H9 (cell line): ENCODE measurements around the gene FAM161B. TPM values are rescaled to one million over a fixed set of nuclear protein-coding genes. Genes with fewer than 3 reads are reported as not detected.

Experiments
- DNase-seq: peaks from one replicate; pipeline ENCODE4 v3.0.0-alpha.2; 2017
- H2AFZ ChIP-seq: one replicate; pipeline ENCODE4 v1.6.1; 2013; ENCODE audit warnings: mild to moderate bottlenecking, low read length, control low read depth, moderate library complexity
- H2AK5ac ChIP-seq: 2 replicates; pipeline ENCODE4 v1.6.1; 2013; ENCODE audit warnings: low read length, control low read depth, mixed read lengths; ENCODE audit not compliant: insufficient read length
- H2BK120ac ChIP-seq: one replicate; pipeline ENCODE4 v1.6.1; 2013; ENCODE audit warnings: low read depth, mild to moderate bottlenecking, low read length, control low read depth, inconsistent platforms; ENCODE audit not compliant: poor library complexity, severe bottlenecking
- H2BK12ac ChIP-seq: 2 replicates; pipeline ENCODE4 v1.6.1; 2013; ENCODE audit warnings: low read length, control low read depth, mixed read lengths, low read depth; ENCODE audit not compliant: insufficient read length
- H2BK15ac ChIP-seq: 2 replicates; pipeline ENCODE4 v1.6.1; 2013; ENCODE audit warnings: low read depth, low read length, control low read depth
- H2BK20ac ChIP-seq: one replicate; pipeline ENCODE4 v1.6.1; 2013; ENCODE audit warnings: low read depth, mild to moderate bottlenecking, low read length, control low read depth, inconsistent platforms; ENCODE audit not compliant: poor library complexity, severe bottlenecking
- H2BK5ac ChIP-seq: 2 replicates; pipeline ENCODE4 v1.6.1; 2013; ENCODE audit warnings: low read length, control low read depth, mixed read lengths; ENCODE audit not compliant: insufficient read length
- H3K14ac ChIP-seq: 2 replicates; pipeline ENCODE4 v1.6.1; 2013; ENCODE audit warnings: low read length, control low read depth; ENCODE audit not compliant: insufficient read depth
- H3K18ac ChIP-seq: 2 replicates; pipeline ENCODE4 v1.6.1; 2013; ENCODE audit warnings: low read depth, mild to moderate bottlenecking, mixed read lengths, low read length, control low read depth; ENCODE audit not compliant: insufficient read length
- H3K23ac ChIP-seq: 2 replicates; pipeline ENCODE4 v1.6.1; 2013; ENCODE audit warnings: low read length, control low read depth, mixed read lengths, low read depth; ENCODE audit not compliant: insufficient read length
- H3K23me2 ChIP-seq: 2 replicates; pipeline ENCODE4 v1.6.1; 2013; ENCODE audit warnings: low read depth, mild to moderate bottlenecking, mixed read lengths, low read length, control low read depth; ENCODE audit not compliant: insufficient read length, poor library complexity, severe bottlenecking
- H3K27ac ChIP-seq: 2 replicates; pipeline ENCODE4 v1.5.1; 2013; ENCODE audit warnings: low read length, control low read depth, mixed read lengths, low read depth; ENCODE audit not compliant: insufficient read length
- H3K27me3 ChIP-seq: 2 replicates; pipeline ENCODE4 v1.6.1; 2013; ENCODE audit warnings: low read length, control low read depth, inconsistent platforms; ENCODE audit not compliant: insufficient read depth
- H3K4ac ChIP-seq: 2 replicates; pipeline ENCODE4 v1.6.1; 2013; ENCODE audit warnings: low read depth, mild to moderate bottlenecking, control low read depth, inconsistent platforms, low read length, moderate library complexity
- H3K4me1 ChIP-seq: 2 replicates; pipeline ENCODE4 v1.6.1; 2013; ENCODE audit warnings: low read length, control low read depth, inconsistent platforms; ENCODE audit not compliant: insufficient read depth
- H3K4me2 ChIP-seq: 2 replicates; pipeline ENCODE4 v1.6.1; 2013; ENCODE audit warnings: low read length, control low read depth, mixed read lengths; ENCODE audit not compliant: insufficient read length, insufficient read depth
- H3K56ac ChIP-seq: 2 replicates; pipeline ENCODE4 v1.6.1; 2013; ENCODE audit warnings: low read depth, mild to moderate bottlenecking, mixed read lengths, low read length, control low read depth; ENCODE audit not compliant: insufficient read length
- H3K79me1 ChIP-seq: 2 replicates; pipeline ENCODE4 v1.6.1; 2013; ENCODE audit warnings: low read depth, mild to moderate bottlenecking, moderate library complexity, low read length, control low read depth, inconsistent platforms; ENCODE audit not compliant: insufficient read depth, poor library complexity, severe bottlenecking
- H3K79me2 ChIP-seq: 2 replicates; pipeline ENCODE4 v1.6.1; 2013; ENCODE audit warnings: low read length, control low read depth, inconsistent platforms; ENCODE audit not compliant: insufficient read depth
- H3K9ac ChIP-seq: 2 replicates; pipeline ENCODE4 v1.6.1; 2013; ENCODE audit warnings: low read length, control low read depth, mixed read lengths; ENCODE audit not compliant: insufficient read length; ENCODE audit errors: extremely low read depth
- H3K9me3 ChIP-seq: one replicate; pipeline ENCODE4 v1.6.1; 2013; ENCODE audit warnings: low read depth, low read length, inconsistent platforms; ENCODE audit not compliant: control insufficient read depth
- H3T11ph ChIP-seq: one replicate; pipeline ENCODE4 v1.6.1; 2013; ENCODE audit warnings: mild to moderate bottlenecking, low read length, control low read depth, inconsistent platforms
- H4K20me1 ChIP-seq: one replicate; pipeline ENCODE4 v1.6.1; 2013; ENCODE audit not compliant: control insufficient read depth, insufficient read length, insufficient read depth
- H4K5ac ChIP-seq: 2 replicates; pipeline ENCODE4 v1.6.1; 2013; ENCODE audit warnings: low read depth, mild to moderate bottlenecking, mixed read lengths, low read length, control low read depth; ENCODE audit not compliant: insufficient read length
- H4K8ac ChIP-seq: replicated peaks from 2 replicates; pipeline ENCODE4 v1.6.1; 2013; ENCODE audit warnings: low read length, control low read depth, mixed read lengths, low read depth; ENCODE audit not compliant: insufficient read length
- H4K91ac ChIP-seq: 2 replicates; pipeline ENCODE4 v1.6.1; 2013; ENCODE audit warnings: low read depth, mild to moderate bottlenecking, moderate library complexity, mixed read lengths, low read length, control low read depth; ENCODE audit not compliant: insufficient read length
- H3K27ac Mint-ChIP-seq, 3 experiments: 2 replicates in 2 of 3; 3 replicates in 1 of 3; pipeline ENCODE4 v1.8.0; 2020 to 2021; ENCODE audit warnings: mixed read lengths in 3 of 3, mild to moderate bottlenecking in 1 of 3, moderate library complexity in 1 of 3
- H3K27me3 Mint-ChIP-seq: 2 replicates; pipeline ENCODE4 v1.8.0; 2021; ENCODE audit warnings: low read depth, mild to moderate bottlenecking, moderate library complexity, mixed read lengths
- H3K36me3 Mint-ChIP-seq, 3 experiments: 2 replicates in 2 of 3; 3 replicates in 1 of 3; pipeline ENCODE4 v1.8.0; 2020 to 2021; ENCODE audit warnings: low read depth in 3 of 3, mixed read lengths in 3 of 3; ENCODE audit not compliant: insufficient read depth in 1 of 3
- H3K4me1 Mint-ChIP-seq, 2 experiments: 2 replicates each; pipeline ENCODE4 v1.8.0; 2020; ENCODE audit warnings: mixed read lengths in 2 of 2
- H3K4me3 Mint-ChIP-seq, 2 experiments: 2 replicates in 1 of 2; 3 replicates in 1 of 2; pipeline ENCODE4 v1.8.0; 2020 to 2021; ENCODE audit warnings: mild to moderate bottlenecking in 2 of 2, mixed read lengths in 2 of 2, moderate library complexity in 1 of 2
- H3K9me3 Mint-ChIP-seq, 2 experiments: 2 replicates in 1 of 2; 3 replicates in 1 of 2; pipeline ENCODE4 v1.8.0; 2020; ENCODE audit warnings: mild to moderate bottlenecking in 2 of 2, mixed read lengths in 2 of 2, moderate library complexity in 1 of 2
- CTCF ChIP-seq: fragments of 200-600 bp; sonication (generic); conservative IDR thresholded peaks from 3 replicates; pipeline ENCODE4 v1.8.0; 2021; ENCODE audit warnings: antibody characterized with exemption, mild to moderate bottlenecking
- WGBS: extraction: QIAGEN DNeasy Blood & Tissue Kit; methylation state at CpG from one replicate; pipeline ENCODE4 v1.1.7; 2013; ENCODE audit warnings: missing lambda C conversion rate, low lambda C conversion rate, mixed read lengths; ENCODE audit not compliant: insufficient read length; ENCODE audit errors: extremely low coverage; 5-methylcytosine and 5-hydroxymethylcytosine counted together
- total RNA-seq: library from RNA; stranded (reverse); gene quantifications from 2 replicates; pipeline ENCODE4 v1.2.1, GENCODE V29; 2021

FAM161B gene
- total RNA-seq, 1 experiment from 2014 or later, result 0.92 TPM

GRCh38 chr14:73935666-73936065 is 14.2 kb downstream of the FAM161B start:
- H4K8ac ChIP-seq, result no peak overlapping the region
- no peak overlapping the region for H2AK5ac ChIP-seq
- no CpG with 5 or more reads among the region's 2 CpGs for WGBS
- no peak overlapping the region for H2BK15ac ChIP-seq
- Mint-ChIP-seq H3K36me3 (peaks cover 0 to 23% (median 13%) of the 10 kb centered on the region in 3 experiments; a peak in 5 of 7 replicates), H3K4me3 (no peak overlapping the region), H3K27ac (no peak overlapping the region; a peak in 1 of 7 replicates), H3K4me1 (no peaks in the 10 kb centered on the region), H3K9me3 (no peaks in the 10 kb centered on the region), H3K27me3 (no peaks in the 10 kb centered on the region)
- no peaks in the 10 kb centered on the region for H3K23me2 ChIP-seq
- no peak overlapping the region for H2BK12ac ChIP-seq
- DNase-seq, result no peak
- no peaks in the 10 kb centered on the region for H3K4me1 ChIP-seq
- H3T11ph ChIP-seq, result no peak overlapping the region
- no peak overlapping the region for H2BK5ac ChIP-seq
- no peak overlapping the region for H3K23ac ChIP-seq
- peak; percentile 55 for TF ChIP-seq CTCF
- H3K18ac ChIP-seq, result no peak overlapping the region
- no peaks in the 10 kb centered on the region for H3K79me1 ChIP-seq
- H3K4ac ChIP-seq, result no peak overlapping the region
- no peak overlapping the region for H3K4me2 ChIP-seq
- H2BK120ac ChIP-seq, result no peak overlapping the region
- H4K5ac ChIP-seq, result no peak overlapping the region
- no peak overlapping the region for H3K9ac ChIP-seq
- no peaks in the 10 kb centered on the region for H3K79me2 ChIP-seq
- no peak overlapping the region for H3K56ac ChIP-seq
- no peaks in the 10 kb centered on the region for H3K27me3 ChIP-seq
- no peak overlapping the region for H2AFZ ChIP-seq
- H4K91ac ChIP-seq, result no peak overlapping the region
- no peaks in the 10 kb centered on the region for H3K9me3 ChIP-seq
- H3K14ac ChIP-seq, result no peak overlapping the region
- no peak overlapping the region for H3K27ac ChIP-seq
- no peak overlapping the region for H2BK20ac ChIP-seq
- no peaks in the 10 kb centered on the region for H4K20me1 ChIP-seq
